Measurements from ENCODE around the gene SLC6A6.

The SLC6A6 gene

DNA sequence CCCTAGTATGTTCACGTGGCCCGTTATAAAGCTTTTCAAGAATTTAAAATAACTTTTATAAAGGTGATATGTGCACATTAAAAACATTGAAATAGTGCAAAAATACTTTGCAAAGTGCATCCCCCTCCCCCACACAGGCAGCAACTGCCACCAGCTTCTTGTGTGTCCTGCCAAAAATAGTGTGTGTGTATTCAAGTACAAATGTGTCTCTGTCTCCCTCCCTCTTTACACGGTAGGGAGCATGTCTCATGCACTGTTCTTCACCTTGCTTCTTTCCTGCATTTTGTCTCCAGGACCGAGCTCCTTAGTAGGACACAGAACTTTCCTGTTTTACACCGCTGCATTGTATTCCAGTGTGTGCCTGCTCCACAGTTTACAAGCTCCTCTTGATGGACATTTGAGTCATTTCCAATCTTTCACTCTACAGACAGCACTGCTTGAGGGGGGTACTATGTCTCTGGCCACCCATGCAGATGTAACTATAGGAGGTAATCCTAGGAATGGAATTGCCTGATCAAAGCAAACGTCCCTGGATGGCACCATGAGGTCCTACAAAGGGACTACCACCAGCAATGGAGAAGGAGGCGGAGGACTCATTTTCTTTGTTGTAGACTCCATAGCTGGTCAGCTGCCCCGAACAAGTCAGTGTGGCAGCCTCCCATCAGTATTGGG, 52.4 kb downstream of the SLC6A6 start:
- no peak for DNase-seq

- DNase-seq = no peak
These were observed 53.3 kb downstream of the SLC6A6 start for GRCh38 chr3:14455571-14456317.

DNA sequence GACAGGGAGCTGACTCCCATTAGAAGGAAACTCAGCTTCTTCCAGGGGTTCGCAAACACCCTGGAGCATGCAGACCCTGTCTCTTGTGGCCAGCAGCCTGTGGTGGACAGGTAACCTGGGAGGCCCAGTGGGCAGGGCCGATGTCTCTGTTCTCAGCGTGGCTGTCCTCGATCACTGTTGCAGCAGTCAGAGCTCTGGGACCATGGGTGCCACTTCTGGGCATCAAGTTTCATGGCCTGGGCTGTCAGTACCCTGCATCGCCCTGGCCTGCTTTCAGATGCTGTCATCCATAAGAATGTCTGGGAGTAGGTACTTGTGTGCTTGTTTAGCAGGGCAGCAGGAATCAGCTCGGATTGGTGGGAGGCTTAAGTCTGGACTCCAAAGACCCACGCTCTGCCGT, 54.4 kb downstream of the SLC6A6 start:
- no peak for DNase-seq

- DNase-seq = no peak
These were observed 55.1 kb downstream of the SLC6A6 start for GRCh38 chr3:14457481-14457880.

DNA sequence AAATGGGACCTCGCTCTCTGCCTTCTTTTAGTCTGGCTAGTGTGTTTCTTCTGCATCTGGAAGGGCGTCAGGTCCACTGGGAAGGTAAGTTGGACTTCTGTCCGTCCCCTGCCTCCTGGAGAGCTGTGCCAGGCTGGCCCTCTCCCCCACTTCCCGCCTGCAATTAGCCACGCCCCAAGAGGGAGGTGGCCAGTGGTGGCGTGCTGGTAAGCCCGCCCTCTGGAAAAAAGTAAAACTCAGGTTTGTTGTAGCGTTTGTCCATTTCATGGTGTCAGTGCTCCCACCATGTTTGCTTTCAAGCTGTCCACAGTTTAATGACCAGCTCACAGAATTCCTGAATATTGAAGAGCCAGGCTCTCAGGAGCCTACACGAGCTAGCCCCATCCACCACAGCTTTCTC, 55.6 kb downstream of the SLC6A6 start:
- DNase-seq = no peak

DNA sequence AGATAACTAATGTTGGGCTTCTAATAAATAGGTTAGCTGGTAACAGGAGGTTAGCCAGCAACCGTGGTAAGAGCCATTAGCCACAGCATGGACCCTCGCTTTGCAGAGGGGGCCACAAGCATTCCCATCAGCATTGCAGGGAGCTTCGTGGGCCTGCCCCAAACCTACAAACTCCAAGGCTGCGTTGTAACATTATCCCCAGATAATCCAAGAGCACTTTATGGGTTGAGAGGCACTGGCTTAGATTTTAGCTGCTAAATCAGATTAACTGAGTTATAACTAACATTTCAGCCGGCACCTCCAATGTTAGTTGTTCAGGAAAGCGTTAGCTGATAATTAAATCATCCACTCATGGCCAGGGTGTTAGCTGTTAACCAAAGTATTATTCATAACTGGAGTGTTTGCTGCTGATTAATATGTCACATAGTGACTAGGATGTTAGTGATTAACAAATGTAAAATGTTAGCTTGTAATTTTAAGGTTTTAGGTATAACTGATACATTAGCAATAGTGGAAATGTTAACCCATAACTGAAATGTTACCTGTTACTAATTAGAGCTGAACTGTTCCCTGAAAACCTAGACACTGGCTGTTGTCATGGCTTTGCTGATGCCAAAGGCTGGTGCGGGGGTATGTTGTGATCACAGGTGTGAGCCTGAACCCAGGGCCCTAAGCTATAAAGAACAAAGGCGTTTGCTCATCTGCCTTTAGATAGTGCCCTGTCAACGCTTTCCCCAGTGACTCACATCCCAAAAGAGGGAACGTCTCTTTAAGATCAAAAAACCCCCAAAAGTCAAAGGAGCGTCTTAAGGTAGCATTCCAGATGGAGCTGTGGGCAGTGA, 56.2 kb downstream of the SLC6A6 start:
- DNase-seq = no peak

DNA sequence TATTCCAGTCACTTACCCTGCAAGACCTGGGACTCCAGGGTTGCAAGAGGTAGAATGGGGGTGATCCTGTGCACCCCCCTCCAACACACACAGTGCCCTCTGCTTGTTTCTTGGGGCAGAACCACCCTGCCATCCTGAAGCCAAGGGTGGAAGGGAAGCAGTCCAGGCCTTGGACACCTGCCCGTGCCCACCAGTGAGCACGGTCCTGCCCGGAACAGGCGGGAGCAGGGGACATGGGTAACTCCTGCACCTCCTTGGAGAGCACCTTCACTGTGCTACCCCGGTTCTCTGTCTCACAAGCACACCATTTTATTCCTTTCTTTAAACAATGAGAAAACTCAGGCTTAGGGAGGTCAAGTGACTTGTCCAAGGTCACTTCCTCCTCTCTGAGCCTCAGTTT, 57.0 kb downstream of the SLC6A6 start:
- no peak for DNase-seq

DNA sequence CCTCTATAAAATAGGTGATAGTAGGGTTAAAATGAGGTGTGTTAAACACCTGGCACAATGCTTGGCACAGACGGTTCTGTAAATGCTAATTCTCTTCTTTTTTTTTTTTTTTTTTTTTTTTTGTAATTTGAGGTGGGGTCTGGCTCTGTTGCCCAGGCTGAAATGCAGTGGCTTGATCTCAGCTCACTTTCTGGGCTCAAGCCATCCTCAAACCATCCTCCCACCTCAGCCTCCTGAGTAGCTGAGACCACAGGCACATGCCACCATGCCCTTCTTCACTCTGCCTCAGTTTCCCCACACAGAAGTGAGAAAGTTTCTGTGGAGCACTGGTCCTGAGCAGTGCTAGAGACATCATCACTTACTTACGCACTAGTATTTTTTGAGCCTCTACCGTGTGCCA, 57.4 kb downstream of the SLC6A6 start:
- no peak for DNase-seq

- peak; percentile 64 for DNase-seq
These were observed 58.1 kb downstream of the SLC6A6 start for GRCh38 chr3:14460342-14461005.

- no peak for DNase-seq
These were observed 58.8 kb downstream of the SLC6A6 start for GRCh38 chr3:14461006-14461747.

DNA sequence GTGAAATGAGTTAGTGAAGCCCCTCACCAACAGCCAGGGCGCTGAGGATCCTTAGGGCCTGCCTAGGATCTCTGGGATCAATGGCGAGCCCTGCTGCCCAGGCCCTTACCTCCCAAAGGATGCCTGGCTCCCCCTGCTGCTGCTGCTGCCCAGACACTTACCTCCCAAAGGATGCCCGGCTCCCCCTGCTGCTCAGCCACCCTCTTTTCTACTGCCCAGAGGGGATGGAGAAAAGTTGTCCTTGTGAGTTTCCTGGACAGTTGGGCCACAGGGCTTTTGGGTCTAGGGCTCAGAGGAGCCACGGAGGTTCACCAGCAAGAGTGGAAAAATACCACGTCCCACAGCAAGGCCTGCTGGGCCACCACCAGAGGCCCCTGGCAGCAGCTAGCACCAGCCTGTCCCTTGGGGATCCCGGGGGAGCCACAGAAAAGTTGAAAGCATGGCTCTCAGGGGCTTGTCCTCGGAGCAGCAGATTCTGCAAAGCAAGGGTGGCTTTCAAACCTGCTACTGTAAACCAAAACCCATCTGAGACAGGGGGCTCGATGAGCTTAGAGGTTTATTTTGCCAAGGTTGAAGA, 59.4 kb downstream of the SLC6A6 start:
- peak; percentile 35 for DNase-seq

DNA sequence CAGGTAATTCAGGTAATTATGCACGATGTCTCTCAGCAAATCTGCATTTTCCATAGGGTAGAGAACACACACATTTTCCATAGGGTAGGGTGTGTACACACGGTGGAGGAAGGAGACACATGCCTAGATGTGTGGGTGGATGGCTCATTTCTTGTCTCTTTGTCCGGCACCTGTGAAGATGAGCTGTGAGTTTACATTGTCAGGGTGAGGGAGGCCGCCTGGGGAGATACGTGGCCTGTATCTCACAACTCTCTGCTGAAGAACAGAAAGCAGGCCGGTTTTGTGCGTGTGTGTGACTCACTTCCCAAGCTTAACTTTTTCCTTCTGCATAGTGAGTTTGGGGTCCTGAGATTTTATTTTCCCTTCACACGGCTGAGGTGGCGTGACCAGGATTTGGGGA, 60.3 kb downstream of the SLC6A6 start:
- no peak for DNase-seq

- no peak for DNase-seq
These were observed 61.1 kb downstream of the SLC6A6 start for GRCh38 chr3:14463330-14464140.

- DNase-seq = no peak
These were observed 61.7 kb downstream of the SLC6A6 start for GRCh38 chr3:14464141-14464465.

GRCh38 chr3:14464521-14464920, 62.1 kb downstream of the SLC6A6 start:
- no peak for DNase-seq

DNA sequence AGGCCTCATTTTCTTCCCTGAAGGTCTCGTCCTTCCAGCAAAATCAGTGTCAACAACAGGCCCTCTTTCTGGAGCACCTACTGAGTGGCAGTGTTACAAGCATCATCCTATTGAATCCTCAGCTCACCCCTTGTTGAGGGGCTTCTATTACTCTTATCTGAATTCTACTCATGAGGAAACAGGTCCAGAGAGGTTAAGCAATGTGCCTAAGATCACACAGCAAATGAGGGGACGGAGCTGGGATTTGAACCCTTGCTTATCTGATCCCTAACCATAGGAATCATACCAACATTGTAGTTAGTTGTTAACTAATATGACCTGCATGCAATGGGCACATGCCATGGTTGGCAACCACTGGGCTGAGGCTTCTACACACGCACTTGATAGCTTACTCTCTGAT, 63.0 kb downstream of the SLC6A6 start:
- DNase-seq = no peak

DNA sequence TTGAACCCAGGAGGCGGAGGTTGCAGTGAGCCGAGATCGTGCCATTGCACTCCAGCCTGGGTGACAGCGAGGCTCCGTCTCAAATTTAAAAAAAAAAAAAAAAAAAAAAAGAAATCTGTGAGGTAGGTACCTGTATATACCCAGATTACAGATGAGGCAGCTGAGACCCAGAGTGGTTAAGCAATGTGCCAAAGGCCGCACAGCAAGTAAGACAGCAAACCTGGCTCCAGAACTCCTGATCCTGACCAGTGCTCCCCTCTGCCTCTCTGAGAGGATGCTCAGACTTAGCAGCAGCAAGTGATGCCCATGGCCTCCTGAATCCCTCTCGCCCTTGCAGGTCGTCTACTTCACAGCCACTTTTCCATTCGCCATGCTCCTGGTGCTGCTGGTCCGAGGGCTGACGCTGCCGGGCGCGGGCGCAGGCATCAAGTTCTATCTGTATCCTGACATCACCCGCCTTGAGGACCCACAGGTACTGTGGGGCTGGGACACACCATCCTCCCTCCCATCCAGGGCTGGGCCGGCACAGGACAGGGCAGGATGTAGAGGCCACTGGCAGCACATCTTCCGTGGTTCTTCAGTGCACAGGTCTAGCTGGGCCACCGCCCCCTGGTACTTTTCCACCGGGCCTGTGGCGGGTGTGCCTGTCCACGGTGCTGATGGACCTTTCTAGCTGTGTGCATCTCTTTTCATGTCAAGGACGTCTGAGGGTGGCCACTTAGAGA, 63.9 kb downstream of the SLC6A6 start:
- DNase-seq = no peak

DNA sequence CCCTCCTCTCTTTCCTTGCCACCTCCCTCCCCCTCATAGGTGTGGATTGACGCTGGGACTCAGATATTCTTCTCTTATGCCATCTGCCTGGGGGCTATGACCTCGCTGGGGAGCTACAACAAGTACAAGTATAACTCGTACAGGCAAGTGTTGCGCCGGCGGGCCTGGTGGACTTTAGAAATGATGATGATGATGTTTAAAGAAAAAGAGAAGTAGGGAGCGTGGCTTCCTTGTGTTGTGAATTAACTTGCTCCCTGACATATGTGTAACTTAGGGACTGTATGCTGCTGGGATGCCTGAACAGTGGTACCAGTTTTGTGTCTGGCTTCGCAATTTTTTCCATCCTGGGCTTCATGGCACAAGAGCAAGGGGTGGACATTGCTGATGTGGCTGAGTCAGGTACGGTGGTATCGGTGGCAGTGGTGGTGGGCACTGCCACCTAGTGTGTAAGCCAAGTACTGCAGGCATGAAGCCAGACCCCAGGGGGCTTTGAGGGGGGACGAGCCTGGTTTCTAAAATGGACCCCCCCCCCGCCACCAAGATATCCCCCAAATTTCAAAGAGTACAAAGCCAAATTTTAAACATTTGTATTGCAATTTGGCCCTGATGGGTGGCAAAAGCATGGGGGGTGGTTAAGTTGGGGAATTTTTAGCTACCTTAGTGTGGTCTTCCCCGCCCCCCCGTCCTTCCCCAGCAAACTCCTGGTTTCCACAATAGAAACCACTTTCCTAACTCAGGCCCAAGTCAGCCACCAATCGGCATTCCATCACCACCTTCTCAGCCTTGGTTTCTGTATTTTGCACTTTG, 65.6 kb downstream of the SLC6A6 start:
- DNase-seq = no peak

DNA sequence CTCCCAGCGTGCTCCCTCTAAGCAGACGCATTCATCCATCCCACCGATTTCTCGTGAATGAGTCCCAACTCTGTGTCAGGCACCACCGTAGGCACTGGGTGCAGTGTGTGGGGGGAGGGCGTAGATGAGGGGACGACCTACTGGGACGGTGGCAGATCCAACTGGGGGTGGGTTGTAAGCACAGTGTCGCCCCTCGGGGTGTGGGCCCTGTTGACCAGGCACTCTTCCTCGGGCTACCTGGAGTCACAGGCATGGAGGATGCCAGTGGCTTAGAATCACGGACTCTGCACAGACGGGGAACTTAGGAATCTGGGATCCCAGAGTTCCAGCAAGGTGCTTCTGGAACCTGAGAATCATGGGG, 66.2 kb downstream of the SLC6A6 start:
- DNase-seq = no peak

DNA sequence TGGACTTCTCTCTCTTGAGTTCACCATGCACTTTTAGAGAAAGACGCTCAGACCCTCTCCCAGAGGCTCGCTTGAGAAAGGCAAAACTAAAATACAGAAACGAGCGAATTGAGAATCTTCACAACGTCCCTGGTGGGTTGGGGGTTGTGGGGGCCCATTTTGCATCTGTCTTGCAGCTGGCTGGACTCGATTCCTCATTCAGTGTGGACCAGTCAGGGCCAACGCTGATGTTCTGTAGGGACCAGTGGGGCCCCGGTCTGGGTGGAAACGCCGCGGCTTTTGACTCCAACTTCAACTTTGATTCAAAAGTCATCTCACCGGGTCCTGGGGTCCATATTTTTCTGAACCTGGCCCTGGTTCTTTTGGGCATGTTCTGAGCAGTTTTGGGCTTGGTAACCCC, 68.1 kb downstream of the SLC6A6 start:
- no peak for DNase-seq

All from NCI-H226 (cell line).